ENCODE data around the gene RAE1. TPM values are rescaled to one million over a fixed set of nuclear protein-coding genes. Genes with fewer than 3 reads are reported as not detected.

Gene RAE1
- total RNA-seq, 1 donor from 2014 or later = 17.6 TPM

GRCh38 chr20:57403216-57403615 is 52.2 kb downstream of the RAE1 start:
- H3K36me3 Mint-ChIP-seq (ENCODE audit: low read depth) = peaks cover 8% of the 10 kb centered on the region
- H3K9me3 Mint-ChIP-seq (ENCODE audit: low read depth) = no peaks in the 10 kb centered on the region
- H3K4me1 Mint-ChIP-seq (ENCODE audit: low read depth) = peaks cover 16% of the 10 kb centered on the region
- no peak overlapping the region for H3K27ac Mint-ChIP-seq (ENCODE audit: unreplicated experiment)
- no peaks in the 10 kb centered on the region for H3K27me3 Mint-ChIP-seq (ENCODE audit: low read depth)
- TF ChIP-seq CTCF (IDR thresholded peaks at IDR 0.05) = no peak
- H3K4me3 Mint-ChIP-seq (ENCODE audit: unreplicated experiment) = no peak overlapping the region
- DNase-seq (ENCODE audit: low spot score) = peak; percentile 68

GRCh38 chr20:57404006-57404405 is 53.0 kb downstream of the RAE1 start:
- Mint-ChIP-seq H3K9me3 (ENCODE audit: low read depth) (no peaks in the 10 kb centered on the region), H3K36me3 (ENCODE audit: low read depth) (peaks cover 8% of the 10 kb centered on the region), H3K4me3 (ENCODE audit: unreplicated experiment) (no peak overlapping the region), H3K27me3 (ENCODE audit: low read depth) (no peaks in the 10 kb centered on the region), H3K27ac (ENCODE audit: unreplicated experiment) (no peak overlapping the region), H3K4me1 (ENCODE audit: low read depth) (peaks cover 13% of the 10 kb centered on the region)
- peak; percentile 58 for DNase-seq (ENCODE audit: low spot score)
- no peak for TF ChIP-seq CTCF (IDR thresholded peaks at IDR 0.05)

GRCh38 chr20:57404419-57405072 is 53.5 kb downstream of the RAE1 start:
- Mint-ChIP-seq H3K27ac (ENCODE audit: unreplicated experiment) (no peak overlapping the region), H3K36me3 (ENCODE audit: low read depth) (peaks cover 8% of the 10 kb centered on the region), H3K4me1 (ENCODE audit: low read depth) (peaks cover 8% of the 10 kb centered on the region), H3K4me3 (ENCODE audit: unreplicated experiment) (no peak overlapping the region), H3K27me3 (ENCODE audit: low read depth) (no peaks in the 10 kb centered on the region), H3K9me3 (ENCODE audit: low read depth) (no peaks in the 10 kb centered on the region)
- peak; percentile 92 for DNase-seq (ENCODE audit: low spot score)
- TF ChIP-seq CTCF (IDR thresholded peaks at IDR 0.05) = no peak

- Mint-ChIP-seq H3K4me3 (ENCODE audit: unreplicated experiment) (no peak overlapping the region), H3K36me3 (ENCODE audit: low read depth) (peaks cover 8% of the 10 kb centered on the region), H3K27me3 (ENCODE audit: low read depth) (no peaks in the 10 kb centered on the region), H3K27ac (ENCODE audit: unreplicated experiment) (no peak overlapping the region), H3K9me3 (ENCODE audit: low read depth) (no peaks in the 10 kb centered on the region), H3K4me1 (ENCODE audit: low read depth) (peaks cover 2% of the 10 kb centered on the region)
- DNase-seq (ENCODE audit: low spot score) = peak; percentile 78
- TF ChIP-seq CTCF (IDR thresholded peaks at IDR 0.05) = no peak
These were observed 54.4 kb downstream of the RAE1 start for GRCh38 chr20:57405236-57406016.

GRCh38 chr20:57407541-57407956 is 56.5 kb downstream of the RAE1 start:
- DNase-seq (ENCODE audit: low spot score) = no peak
- no peak for TF ChIP-seq CTCF (IDR thresholded peaks at IDR 0.05)
- Mint-ChIP-seq H3K36me3 (ENCODE audit: low read depth) (peaks cover 8% of the 10 kb centered on the region), H3K4me1 (ENCODE audit: low read depth) (peaks cover 2% of the 10 kb centered on the region), H3K9me3 (ENCODE audit: low read depth) (no peaks in the 10 kb centered on the region), H3K27me3 (ENCODE audit: low read depth) (no peaks in the 10 kb centered on the region), H3K4me3 (ENCODE audit: unreplicated experiment) (no peak overlapping the region), H3K27ac (ENCODE audit: unreplicated experiment) (no peak overlapping the region)

All from chondrocyte (in vitro differentiated cells).